Measurements from ENCODE around the gene ZBTB46. TPM values are rescaled to one million over a fixed set of nuclear protein-coding genes. Genes with fewer than 3 reads are reported as not detected.

The ZBTB46 gene
- total RNA-seq, 1 experiment from 2014 or later = 18.9 TPM

GRCh38 chr20:63839620-63840019, 8.6 kb upstream of the ZBTB46 start:
- DNase-seq (ENCODE audit: low spot score) (no peak), ATAC-seq (no peak)
- ChIA-PET POLR2A (interaction anchor here (1.0 kb wide), 1 partner anchor 115 kb away, joined by 3 read pairs; no protein-coding TSS in a partner anchor), CTCF (interaction anchor here (0.7 to 1.0 kb wide), 2 partner anchors 31 to 64 kb away, joined by 3 to 4 read pairs; no protein-coding TSS in a partner anchor)
- no peak overlapping the region for H3K27ac Mint-ChIP-seq
- H3K9me3 Mint-ChIP-seq = no peaks in the 10 kb centered on the region
- no peaks in the 10 kb centered on the region; the same call in 1 of the 2 replicates for H3K27me3 Mint-ChIP-seq (ENCODE audit: low read depth)
- TF ChIP-seq ZNF416 (CRISPR knock-in tag; IDR thresholded peaks at IDR 0.05) = no peak
- TF ChIP-seq TEAD1 (CRISPR knock-in tag; IDR thresholded peaks at IDR 0.05) = no peak
- no peak for TF ChIP-seq ZNF532 (CRISPR knock-in tag; IDR thresholded peaks at IDR 0.05; ENCODE audit: borderline replicate concordance)
- no peak for TF ChIP-seq MAX (CRISPR knock-in tag; IDR thresholded peaks at IDR 0.05)
- TF ChIP-seq CTCF (IDR thresholded peaks at IDR 0.05) = no peak
- TF ChIP-seq ATF2 (CRISPR knock-in tag; IDR thresholded peaks at IDR 0.05; ENCODE audit: borderline replicate concordance, low read depth) = no peak
- no peak for TF ChIP-seq ZNF232 (CRISPR knock-in tag; IDR thresholded peaks at IDR 0.05)
- TF ChIP-seq IRF1 (CRISPR knock-in tag; IDR thresholded peaks at IDR 0.05) = no peak
- TF ChIP-seq RELA (CRISPR knock-in tag; IDR thresholded peaks at IDR 0.05; ENCODE audit: borderline replicate concordance) = no peak
- TF ChIP-seq ZNF263 (CRISPR knock-in tag; IDR thresholded peaks at IDR 0.05; ENCODE audit: low read depth) = no peak
- TF ChIP-seq JUN (CRISPR knock-in tag; IDR thresholded peaks at IDR 0.05) = no peak
- TF ChIP-seq ELF4 (CRISPR knock-in tag; IDR thresholded peaks at IDR 0.05; ENCODE audit: low read depth) = no peak
- no peaks in the 10 kb centered on the region for H3K36me3 Mint-ChIP-seq
- peaks cover 21% of the 10 kb centered on the region for H3K4me1 Mint-ChIP-seq
- no peak overlapping the region for H3K4me3 Mint-ChIP-seq

GRCh38 chr20:63837479-63837878, 6.4 kb upstream of the ZBTB46 start:
- no peak for DNase-seq (ENCODE audit: low spot score)
- Mint-ChIP-seq H3K9me3 (no peaks in the 10 kb centered on the region), H3K4me1 (peaks cover 23% of the 10 kb centered on the region), H3K27me3 (ENCODE audit: low read depth) (peaks cover 17% of the 10 kb centered on the region), H3K27ac (0 out of 2 replicates have a peak overlapping the region, but pooled peaks have one; percentile 21), H3K4me3 (no peak overlapping the region), H3K36me3 (no peaks in the 10 kb centered on the region)
- ChIA-PET POLR2A (interaction anchor here (1.2 kb wide), 1 partner anchor 8 kb away, joined by 4 read pairs; no protein-coding TSS in a partner anchor), CTCF (interaction anchor here (1.2 kb wide), 1 partner anchor 62 kb away, joined by 5 read pairs; no protein-coding TSS in a partner anchor)
- ATAC-seq = no peak
- TF ChIP-seq ZNF512 (CRISPR knock-in tag; IDR thresholded peaks at IDR 0.05; ENCODE audit: borderline replicate concordance) = no peak
- no peak for TF ChIP-seq ZNF232 (CRISPR knock-in tag; IDR thresholded peaks at IDR 0.05)
- no peak for TF ChIP-seq USF1 (CRISPR knock-in tag; IDR thresholded peaks at IDR 0.05)
- no peak for TF ChIP-seq EMX1 (CRISPR knock-in tag; IDR thresholded peaks at IDR 0.05)
- TF ChIP-seq ZNF219 (CRISPR knock-in tag; IDR thresholded peaks at IDR 0.05; ENCODE audit: borderline replicate concordance) = no peak
- TF ChIP-seq ZNF396 (CRISPR knock-in tag; IDR thresholded peaks at IDR 0.05; ENCODE audit: borderline replicate concordance) = no peak
- TF ChIP-seq E2F1 (CRISPR knock-in tag; IDR thresholded peaks at IDR 0.05) = no peak
- no peak for TF ChIP-seq E2F4 (CRISPR knock-in tag; IDR thresholded peaks at IDR 0.05; ENCODE audit: borderline replicate concordance, low read depth)
- TF ChIP-seq JUN (CRISPR knock-in tag; IDR thresholded peaks at IDR 0.05) = no peak
- TF ChIP-seq SOX15 (CRISPR knock-in tag; IDR thresholded peaks at IDR 0.05) = no peak
- TF ChIP-seq SP1 (CRISPR knock-in tag; conservative IDR thresholded peaks at IDR 0.05) = no peak
- TF ChIP-seq MAX (CRISPR knock-in tag; IDR thresholded peaks at IDR 0.05) = no peak
